A549 (cell line): Measurements from ENCODE around the gene MCIDAS. TPM values are rescaled to one million over a fixed set of nuclear protein-coding genes. Genes with fewer than 3 reads are reported as not detected.

Source experiments
- ATAC-seq, 2 experiments: fragments of 200-7000 bp in 1 of 2; fragments of >200 bp in 1 of 2; cut with Nextera tagmentation in 1 of 2; cut with Tn5 transposase in 1 of 2; 3 replicates each; pipeline versions ENCODE4 v1.8.0 to v1.9.1; 2018 to 2020; ENCODE audit warnings: mild to moderate bottlenecking in 1 of 2, moderate library complexity in 1 of 2
- CTCF ChIA-PET: fragments of 300-600 bp; sonication (Branson Sonifier 250); formaldehyde crosslinking; extraction: SDS; loops from one replicate; lab custom pipeline; 2021; ENCODE audit warnings: antibody characterized with exemption, inconsistent platforms; lab: Yijun Ruan, JAX
- POLR2A ChIA-PET: fragments of 350-600 bp; formaldehyde crosslinking; extraction: SDS; loops from one replicate; lab custom pipeline; 2021; ENCODE audit warnings: antibody characterized with exemption, inconsistent platforms; lab: Yijun Ruan, JAX
- DNase-seq, 2 experiments: peaks; one replicate each; pipeline versions ENCODE4 v3.0.0 to v3.0.0-alpha.2; 2011 to 2016; ENCODE audit warnings: low read depth in 1 of 2, low spot score in 1 of 2
- FAIRE-seq: peaks from 2 replicates; lab custom pipeline; 2011; peaks lifted over from hg19 to GRCh38; lab: Jason Lieb, UNC
- H3K27ac ChIP-seq, 2 experiments: fragments of >200 bp; sonication (Bioruptor Twin); formaldehyde crosslinking; 3 replicates each; pipeline ENCODE4 v1.5.1; 2016 to 2017
- H3K4me1 ChIP-seq: fragments of >200 bp; sonication (Bioruptor Twin); formaldehyde crosslinking; 3 replicates; pipeline ENCODE4 v1.6.1; 2016
- H3K4me2 ChIP-seq: fragments of >200 bp; sonication (Bioruptor Twin); formaldehyde crosslinking; 3 replicates; pipeline ENCODE4 v1.6.1; 2016
- H3K4me3 ChIP-seq: fragments of >200 bp; sonication (Bioruptor Twin); formaldehyde crosslinking; 3 replicates; pipeline ENCODE4 v1.5.1; 2016
- H3K9me3 ChIP-seq: fragments of >200 bp; sonication (Bioruptor Twin); formaldehyde crosslinking; 3 replicates; pipeline ENCODE4 v1.6.1; 2016
- EP300 ChIP-seq, 2 experiments: fragments of >200 bp; sonication (Bioruptor Twin); formaldehyde crosslinking; IDR thresholded peaks; 2 replicates in 1 of 2; 3 replicates in 1 of 2; pipeline ENCODE4 v1.6.1; 2016 to 2017
- HDAC2 ChIP-seq: fragments of 200-600 bp; sonication (generic); IDR thresholded peaks from 2 replicates; pipeline ENCODE4 v1.6.1; 2016
- HOXA7 ChIP-seq: fragments of 250-450 bp; sonication (Bioruptor Pico); IDR thresholded peaks from 2 replicates; pipeline ENCODE4 v1.5.0; 2020; ENCODE audit warnings: mild to moderate bottlenecking, moderate library complexity
- HOXB5 ChIP-seq: fragments of 250-450 bp; sonication (Bioruptor Pico); IDR thresholded peaks from 2 replicates; pipeline ENCODE4 v1.5.0; 2020; ENCODE audit warnings: mild to moderate bottlenecking, moderate library complexity
- JUN ChIP-seq, 2 experiments: fragments of >200 bp; sonication (Bioruptor Twin); formaldehyde crosslinking; IDR thresholded peaks; 2 replicates in 1 of 2; 3 replicates in 1 of 2; pipeline ENCODE4 v1.6.1; 2016 to 2017
- KDM1A ChIP-seq: fragments of 200-600 bp; sonication (generic); IDR thresholded peaks from 2 replicates; pipeline ENCODE4 v1.6.1; 2016; ENCODE audit warnings: low read depth, mild to moderate bottlenecking
- MAFK ChIP-seq: fragments of 450-650 bp; IDR thresholded peaks from 2 replicates; pipeline ENCODE4 v1.6.1; 2014; ENCODE audit not compliant: partially characterized antibody
- PHF8 ChIP-seq: fragments of 200-600 bp; sonication (generic); IDR thresholded peaks from 2 replicates; pipeline ENCODE4 v1.6.1; 2016; ENCODE audit warnings: low read depth, mild to moderate bottlenecking, antibody characterized with exemption, moderate library complexity, borderline replicate concordance
- RAD21 ChIP-seq, 2 experiments: fragments of >200 bp in 1 of 2; sonication (Bioruptor Twin) in 1 of 2; formaldehyde crosslinking in 1 of 2; IDR thresholded peaks in 1 of 2; conservative IDR thresholded peaks in 1 of 2; 2 replicates in 1 of 2; 3 replicates in 1 of 2; pipeline ENCODE4 v1.6.1; 2012 to 2018; ENCODE audit warnings: inconsistent platforms in 1 of 2
- RARB ChIP-seq: fragments of 250-450 bp; sonication (Bioruptor Pico); IDR thresholded peaks from 2 replicates; pipeline ENCODE4 v1.8.0; 2021; ENCODE audit warnings: mild to moderate bottlenecking, moderate library complexity
- REST ChIP-seq: fragments of 200-600 bp; sonication (generic); IDR thresholded peaks from 2 replicates; pipeline ENCODE4 v1.6.1; 2016; ENCODE audit warnings: antibody characterized with exemption, mild to moderate bottlenecking, moderate library complexity
- RNF2 ChIP-seq: fragments of 200-600 bp; sonication (generic); IDR thresholded peaks from 2 replicates; pipeline ENCODE4 v1.6.1; 2016; ENCODE audit warnings: low read depth, mild to moderate bottlenecking, antibody characterized with exemption, moderate library complexity, borderline replicate concordance
- TP53 ChIP-seq: fragments of 250-450 bp; sonication (Bioruptor Pico); IDR thresholded peaks from 2 replicates; pipeline ENCODE4 v1.5.0; 2021; ENCODE audit warnings: mild to moderate bottlenecking, moderate library complexity
- ZFP36 ChIP-seq: fragments of 450-650 bp; IDR thresholded peaks from 2 replicates; pipeline ENCODE4 v1.6.1; 2014; ENCODE audit warnings: borderline replicate concordance; ENCODE audit not compliant: partially characterized antibody
- ZNF302 ChIP-seq: fragments of 250-450 bp; sonication (Bioruptor Pico); IDR thresholded peaks from 2 replicates; pipeline ENCODE4 v1.9.0; 2021; ENCODE audit warnings: inconsistent platforms, mild to moderate bottlenecking, moderate library complexity
- WGBS: methylation state at CpG from one replicate; pipeline ENCODE4 v1.1.6; 2017; ENCODE audit errors: missing lambda C conversion rate; 5-methylcytosine and 5-hydroxymethylcytosine counted together
- polyA minus RNA-seq: library from RNA; depleted of rRNA, polyadenylated mRNA; stranded (reverse); fragments of >200 nt; gene quantifications from 2 replicates; pipeline ENCODE4 v1.2.3, GENCODE V29; 2011; rRNA and poly(A)+ RNA removed
- polyA plus RNA-seq, 4 experiments: library from polyadenylated mRNA; depleted of rRNA in 3 of 4; stranded (reverse); fragments of >200 nt; fragmentation: RNase III in 1 of 4; extraction: RNeasy Plus Mini Kit Qiagen cat#74134 plus additional on column Dnase treatment in 1 of 4; gene quantifications; 2 replicates in 3 of 4; 3 replicates in 1 of 4; pipeline ENCODE4 v1.2.3, GENCODE V29; 2011 to 2017
- TF ChIP-seq, protein P1 (sequence below): IDR thresholded peaks from 2 replicates; pipeline ENCODE4 v1.6.1; 2012; ENCODE audit warnings: low read depth, borderline replicate concordance
- TF ChIP-seq, protein P2 (sequence below): fragments of >200 bp; sonication (Bioruptor Twin); formaldehyde crosslinking; IDR thresholded peaks from 3 replicates; pipeline ENCODE4 v1.5.1; 2016
- TF ChIP-seq, protein P3 (sequence below): IDR thresholded peaks from 2 replicates; pipeline ENCODE4 v1.6.1; 2012
- TF ChIP-seq, protein P4 (sequence below): fragments of 250-450 bp; sonication (Bioruptor Pico); IDR thresholded peaks from 2 replicates; pipeline ENCODE4 v1.5.0; 2021; ENCODE audit warnings: mild to moderate bottlenecking, moderate library complexity, borderline replicate concordance
- TF ChIP-seq, protein P5 (sequence below): fragments of >200 bp; sonication (Bioruptor Twin); formaldehyde crosslinking; IDR thresholded peaks from 2 replicates; pipeline ENCODE4 v1.6.1; 2016

Gene MCIDAS
- 1.7 and 2.2 TPM in 2 replicates for polyA plus RNA-seq (2011; rRNA removed)
- 2.1 and 2.6 TPM in 2 replicates for polyA plus RNA-seq (2012; cell fraction: cytosol; rRNA removed)
- 5.5 and 7.5 TPM in 2 replicates for polyA plus RNA-seq (2012; cell fraction: nucleus; rRNA removed)
- 1.7 to 2.2 TPM (median 1.7 TPM) in 3 replicates for polyA plus RNA-seq (2017; fragmentation: RNase III; extraction: RNeasy Plus Mini Kit Qiagen cat#74134 plus additional on column Dnase treatment)
- 1.5 and 4.4 TPM in 2 replicates for polyA minus RNA-seq

DNA sequence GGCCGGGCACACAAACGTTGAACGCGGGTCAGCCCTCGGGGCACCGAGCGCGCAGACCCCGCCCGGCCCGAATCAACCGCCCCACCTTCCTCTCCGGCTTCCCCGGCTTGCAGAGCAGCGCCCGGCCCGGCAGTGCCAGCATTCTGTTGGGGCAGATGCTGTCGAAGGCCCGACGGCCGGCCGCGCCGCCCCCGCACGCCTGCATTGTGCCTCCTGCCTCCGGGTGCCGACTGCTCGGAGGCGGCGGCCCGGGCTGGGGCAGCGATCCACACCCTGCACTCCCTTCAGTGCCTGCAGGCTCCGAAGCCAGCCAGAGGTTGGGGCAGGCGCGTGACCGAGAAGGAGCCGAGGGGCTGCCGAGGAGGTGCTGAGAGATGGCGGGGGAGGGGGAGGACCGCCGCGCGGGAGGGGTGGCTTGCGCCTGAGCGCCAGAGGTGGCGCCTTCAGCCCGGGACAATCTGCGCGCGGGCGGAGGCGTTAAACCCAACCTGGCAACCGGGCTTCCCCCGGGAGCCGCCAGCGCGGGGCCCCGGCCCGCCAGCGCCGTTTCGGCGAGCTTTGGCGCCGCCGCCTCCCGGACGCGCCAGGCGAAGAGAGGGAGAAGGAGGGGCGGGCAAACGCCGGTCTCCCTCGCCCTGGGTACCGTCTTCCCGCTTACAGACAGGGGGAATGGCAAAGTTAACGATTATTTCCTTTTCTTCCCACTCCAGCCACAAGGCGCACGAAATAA lies at the start of gene MCIDAS:
TSS of gene MCIDAS (minus strand) at position 382 of the 730 bp plus-strand sequence. CDS start at position 205, 177 bp downstream.
- FAIRE-seq: no peak

DNA sequence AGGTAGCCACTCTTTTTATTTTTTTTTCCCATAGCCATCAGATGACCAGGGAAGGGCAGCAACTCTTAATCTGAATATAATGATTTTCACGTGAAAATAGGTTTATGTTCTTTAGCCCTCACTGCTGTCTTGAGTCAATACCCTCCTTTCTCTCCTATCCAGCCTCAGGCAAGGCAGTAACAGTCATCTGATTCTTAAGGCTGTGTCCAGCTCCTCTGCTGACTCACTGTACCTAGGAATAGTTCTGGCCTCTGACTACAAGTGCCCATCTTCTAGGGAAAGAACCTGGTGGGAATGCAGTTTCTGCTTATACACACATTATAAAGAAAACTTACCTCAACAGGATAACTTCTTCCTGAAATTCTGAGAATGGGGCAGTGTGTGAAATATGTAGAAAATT lies 49.7 kb upstream of the MCIDAS start:
- ChIA-PET CTCF (interaction anchor here (0.9 to 1.0 kb wide), 2 partner anchors 48 to 99 kb away, joined by 3 read pairs; no protein-coding TSS in a partner anchor), POLR2A (no interaction called here)
- Histone ChIP-seq H3K27ac (no peak overlapping the region), H3K4me2 (no peak overlapping the region), H3K4me3 (no peak overlapping the region), H3K9me3 (no peaks in the 10 kb centered on the region), H3K4me1 (no peaks in the 10 kb centered on the region)
- no peak for FAIRE-seq
- 57% methylated on average over 1 of the region's 1 CpG for WGBS
- peak in 1 of 2 experiments; percentile 11 for DNase-seq
- ATAC-seq: no peak
- no peak for TF ChIP-seq ZNF302 (CRISPR knock-in tag)
- TF ChIP-seq RARB: no peak
- TF ChIP-seq REST: no peak
- TF ChIP-seq, protein P1, sequence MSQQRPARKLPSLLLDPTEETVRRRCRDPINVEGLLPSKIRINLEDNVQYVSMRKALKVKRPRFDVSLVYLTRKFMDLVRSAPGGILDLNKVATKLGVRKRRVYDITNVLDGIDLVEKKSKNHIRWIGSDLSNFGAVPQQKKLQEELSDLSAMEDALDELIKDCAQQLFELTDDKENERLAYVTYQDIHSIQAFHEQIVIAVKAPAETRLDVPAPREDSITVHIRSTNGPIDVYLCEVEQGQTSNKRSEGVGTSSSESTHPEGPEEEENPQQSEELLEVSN: no peak

More for the DNA sequence above, at the start of gene MCIDAS:
- DNase-seq: peak; percentile 84 to 88
- CTCF ChIA-PET: interaction anchor here (0.8 to 4.8 kb wide), 21 partner anchors 9 to 1240 kb away, joined by 3 to 57 read pairs (median 5); no protein-coding TSS in a partner anchor
- 0% methylated on average over 31 of the region's 80 CpGs for WGBS
- POLR2A ChIA-PET: no interaction called here
- 0 out of 3 replicates have a peak, but pooled peaks cover 8% of the 10 kb centered on the region for H3K4me1 ChIP-seq
- H3K4me2 ChIP-seq: peak within 1 kb of the TSS; percentile 86
- TF ChIP-seq RAD21 (conservative IDR thresholded peaks at IDR 0.05 in 1 of 2, IDR thresholded peaks at IDR 0.05 in 1 of 2): peak in 1 of 2 experiments; percentile 35; a peak in 1 of 5 replicates
- no peak for TF ChIP-seq TP53
- no peak for TF ChIP-seq HOXA7 (CRISPR knock-in tag)
- 0 out of 2 replicates have a peak, but pooled peaks have one; percentile 24 for TF ChIP-seq PHF8
- TF ChIP-seq, protein P2, sequence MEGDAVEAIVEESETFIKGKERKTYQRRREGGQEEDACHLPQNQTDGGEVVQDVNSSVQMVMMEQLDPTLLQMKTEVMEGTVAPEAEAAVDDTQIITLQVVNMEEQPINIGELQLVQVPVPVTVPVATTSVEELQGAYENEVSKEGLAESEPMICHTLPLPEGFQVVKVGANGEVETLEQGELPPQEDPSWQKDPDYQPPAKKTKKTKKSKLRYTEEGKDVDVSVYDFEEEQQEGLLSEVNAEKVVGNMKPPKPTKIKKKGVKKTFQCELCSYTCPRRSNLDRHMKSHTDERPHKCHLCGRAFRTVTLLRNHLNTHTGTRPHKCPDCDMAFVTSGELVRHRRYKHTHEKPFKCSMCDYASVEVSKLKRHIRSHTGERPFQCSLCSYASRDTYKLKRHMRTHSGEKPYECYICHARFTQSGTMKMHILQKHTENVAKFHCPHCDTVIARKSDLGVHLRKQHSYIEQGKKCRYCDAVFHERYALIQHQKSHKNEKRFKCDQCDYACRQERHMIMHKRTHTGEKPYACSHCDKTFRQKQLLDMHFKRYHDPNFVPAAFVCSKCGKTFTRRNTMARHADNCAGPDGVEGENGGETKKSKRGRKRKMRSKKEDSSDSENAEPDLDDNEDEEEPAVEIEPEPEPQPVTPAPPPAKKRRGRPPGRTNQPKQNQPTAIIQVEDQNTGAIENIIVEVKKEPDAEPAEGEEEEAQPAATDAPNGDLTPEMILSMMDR: peak; percentile 44; the same call in 2 of the 3 replicates
- TF ChIP-seq, protein P3, sequence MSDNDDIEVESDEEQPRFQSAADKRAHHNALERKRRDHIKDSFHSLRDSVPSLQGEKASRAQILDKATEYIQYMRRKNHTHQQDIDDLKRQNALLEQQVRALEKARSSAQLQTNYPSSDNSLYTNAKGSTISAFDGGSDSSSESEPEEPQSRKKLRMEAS: peak; percentile 62
- no peak; the same call in 1 of the 2 replicates for TF ChIP-seq HDAC2
- TF ChIP-seq KDM1A: no peak
- TF ChIP-seq, protein P4, sequence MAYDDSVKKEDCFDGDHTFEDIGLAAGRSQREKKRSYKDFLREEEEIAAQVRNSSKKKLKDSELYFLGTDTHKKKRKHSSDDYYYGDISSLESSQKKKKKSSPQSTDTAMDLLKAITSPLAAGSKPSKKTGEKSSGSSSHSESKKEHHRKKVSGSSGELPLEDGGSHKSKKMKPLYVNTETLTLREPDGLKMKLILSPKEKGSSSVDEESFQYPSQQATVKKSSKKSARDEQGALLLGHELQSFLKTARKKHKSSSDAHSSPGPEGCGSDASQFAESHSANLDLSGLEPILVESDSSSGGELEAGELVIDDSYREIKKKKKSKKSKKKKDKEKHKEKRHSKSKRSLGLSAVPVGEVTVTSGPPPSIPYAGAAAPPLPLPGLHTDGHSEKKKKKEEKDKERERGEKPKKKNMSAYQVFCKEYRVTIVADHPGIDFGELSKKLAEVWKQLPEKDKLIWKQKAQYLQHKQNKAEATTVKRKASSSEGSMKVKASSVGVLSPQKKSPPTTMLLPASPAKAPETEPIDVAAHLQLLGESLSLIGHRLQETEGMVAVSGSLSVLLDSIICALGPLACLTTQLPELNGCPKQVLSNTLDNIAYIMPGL: 0 out of 2 replicates have a peak, but pooled peaks have one; percentile 58
- TF ChIP-seq JUN (IDR thresholded peaks at IDR 0.05): peak; percentile 13 to 45; a peak in 1 of 5 replicates
- TF ChIP-seq MAFK: no peak
- TF ChIP-seq, protein P1: peak; percentile 88
- 0 out of 2 replicates have a peak, but pooled peaks have one; percentile 9 for TF ChIP-seq HOXB5 (CRISPR knock-in tag)
- peak; percentile 19 for TF ChIP-seq ZFP36
- no peak for TF ChIP-seq EP300 (IDR thresholded peaks at IDR 0.05)
- TF ChIP-seq, protein P5, sequence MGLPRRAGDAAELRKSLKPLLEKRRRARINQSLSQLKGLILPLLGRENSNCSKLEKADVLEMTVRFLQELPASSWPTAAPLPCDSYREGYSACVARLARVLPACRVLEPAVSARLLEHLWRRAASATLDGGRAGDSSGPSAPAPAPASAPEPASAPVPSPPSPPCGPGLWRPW: no peak
- 0 out of 2 replicates have a peak, but pooled peaks have one; percentile 20 for TF ChIP-seq RNF2
- no peaks in the 10 kb centered on the region for H3K9me3 ChIP-seq
- ATAC-seq: peak; percentile 87 to 88
- peak within 1 kb of the TSS; percentile 64 to 90 for H3K27ac ChIP-seq
- H3K4me3 ChIP-seq: peak within 1 kb of the TSS; percentile 55
